Hepatocyte (in vitro differentiated cells): Measurements from ENCODE around the gene LRRC23.

Experiments used
- EZH2 ChIP-seq: fragments of 200-600 bp; sonication (generic); IDR thresholded peaks from 2 replicates; pipeline ENCODE4 v1.6.1; 2016; ENCODE audit warnings: antibody characterized with exemption, mild to moderate bottlenecking, borderline replicate concordance
- EZH2phosphoT487 ChIP-seq: fragments of 200-600 bp; sonication (generic); IDR thresholded peaks from one replicate; pipeline ENCODE4 v1.6.1; 2018; ENCODE audit warnings: antibody characterized with exemption, mild to moderate bottlenecking, low read depth, moderate library complexity; ENCODE audit not compliant: unreplicated experiment, severe bottlenecking
- TF ChIP-seq, protein P1 (sequence below): fragments of 200-600 bp; sonication (generic); IDR thresholded peaks from 2 replicates; pipeline ENCODE4 v1.5.1; 2016; ENCODE audit warnings: antibody characterized with exemption, mild to moderate bottlenecking; ENCODE audit not compliant: poor library complexity

DNA sequence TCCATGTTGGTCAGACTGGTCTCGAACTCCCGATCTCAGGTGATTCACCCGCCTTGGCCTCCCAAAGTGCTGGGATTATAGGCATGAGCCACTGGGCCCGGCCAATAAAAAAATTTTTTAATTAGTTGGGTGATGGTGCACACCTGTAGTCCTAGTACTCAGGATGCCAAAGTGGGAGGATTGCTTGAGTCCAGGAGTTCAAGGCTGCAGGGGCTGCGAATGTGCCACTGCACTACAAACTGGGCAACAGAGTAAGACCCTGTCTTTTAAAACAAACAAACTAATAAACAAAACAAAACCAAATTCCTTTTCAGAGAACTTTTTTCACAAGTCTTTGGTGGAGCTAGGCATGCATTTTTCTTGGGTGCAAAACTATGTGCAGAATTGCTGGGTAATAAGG, 21.4 kb upstream of the LRRC23 start:
- TF ChIP-seq, protein P1, sequence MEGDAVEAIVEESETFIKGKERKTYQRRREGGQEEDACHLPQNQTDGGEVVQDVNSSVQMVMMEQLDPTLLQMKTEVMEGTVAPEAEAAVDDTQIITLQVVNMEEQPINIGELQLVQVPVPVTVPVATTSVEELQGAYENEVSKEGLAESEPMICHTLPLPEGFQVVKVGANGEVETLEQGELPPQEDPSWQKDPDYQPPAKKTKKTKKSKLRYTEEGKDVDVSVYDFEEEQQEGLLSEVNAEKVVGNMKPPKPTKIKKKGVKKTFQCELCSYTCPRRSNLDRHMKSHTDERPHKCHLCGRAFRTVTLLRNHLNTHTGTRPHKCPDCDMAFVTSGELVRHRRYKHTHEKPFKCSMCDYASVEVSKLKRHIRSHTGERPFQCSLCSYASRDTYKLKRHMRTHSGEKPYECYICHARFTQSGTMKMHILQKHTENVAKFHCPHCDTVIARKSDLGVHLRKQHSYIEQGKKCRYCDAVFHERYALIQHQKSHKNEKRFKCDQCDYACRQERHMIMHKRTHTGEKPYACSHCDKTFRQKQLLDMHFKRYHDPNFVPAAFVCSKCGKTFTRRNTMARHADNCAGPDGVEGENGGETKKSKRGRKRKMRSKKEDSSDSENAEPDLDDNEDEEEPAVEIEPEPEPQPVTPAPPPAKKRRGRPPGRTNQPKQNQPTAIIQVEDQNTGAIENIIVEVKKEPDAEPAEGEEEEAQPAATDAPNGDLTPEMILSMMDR = no peak
- TF ChIP-seq EZH2 (no peak), EZH2phosphoT487 (no peak)
